Testis (tissue), 5 donors: Measurements from ENCODE around the gene RHOXF2. TPM values are rescaled to one million over a fixed set of nuclear protein-coding genes. Genes with fewer than 3 reads are reported as not detected.
"Not testable (repeated sequence)": the region's sequence is repeated elsewhere in the genome, so short reads cannot be mapped to it uniquely, and the experiment has no call there.

Experiments used
- DNase-seq: peaks from one replicate; pipeline ENCODE4 v3.0.0-alpha.2; 2019
- H3K27ac ChIP-seq, 2 donors: fragments of 200-600 bp; sonication (generic); one replicate each; pipeline ENCODE4 v1.5.1; 2019
- H3K27me3 ChIP-seq: fragments of 200-600 bp; sonication (generic); one replicate; pipeline ENCODE4 v1.5.1; 2019
- H3K36me3 ChIP-seq: fragments of 200-600 bp; sonication (generic); one replicate; pipeline ENCODE4 v1.5.1; 2017; ENCODE audit warnings: low read depth; ENCODE audit errors: missing control alignments
- H3K4me1 ChIP-seq: fragments of 200-600 bp; sonication (generic); one replicate; pipeline ENCODE4 v1.5.1; 2019
- H3K4me3 ChIP-seq, 2 donors: fragments of 200-600 bp; sonication (generic); one replicate each; pipeline ENCODE4 v1.5.1; 2017 to 2019
- H3K9me3 ChIP-seq: fragments of 200-600 bp; sonication (generic); one replicate; pipeline ENCODE4 v1.5.1; 2017
- POLR2A ChIP-seq: fragments of 450-650 bp; IDR thresholded peaks from one replicate; pipeline ENCODE4 v1.6.1; 2017; ENCODE audit warnings: antibody characterized with exemption, mild to moderate bottlenecking, moderate library complexity
- WGBS, 2 donors: methylation state at CpG; one replicate each; pipeline ENCODE4 v1.1.5; 2018; 5-methylcytosine and 5-hydroxymethylcytosine counted together
- intact Hi-C: fragments of 100-400 bp; cut with DNase I; formaldehyde crosslinking; loops from one replicate; pipeline ENCODE4 v1.15.1; 2023; ENCODE audit warnings: low total_unique reads
- long read RNA-seq, 2 donors: transcript quantifications; one replicate each; lab custom pipeline, GENCODE V29; 2026
- polyA plus RNA-seq: library from polyadenylated mRNA; stranded (reverse); fragments of 350-450 nt; fragmentation: Illumina TruSeq; extraction: RNeasy Lipid Tissue Mini Kit (QIAGEN cat#74804); gene quantifications from one replicate; pipeline ENCODE4 v1.2.3, GENCODE V29; 2014; ENCODE audit warnings: low read depth, low replicate concordance; ENCODE audit not compliant: insufficient read depth
- total RNA-seq, 2 donors: library from RNA; depleted of rRNA; stranded (reverse); fragments of >200 nt; gene quantifications; one replicate each; pipeline ENCODE4 v1.2.3, GENCODE V29; 2016
- TF ChIP-seq, protein P1 (sequence below), 3 experiments: fragments of 450-650 bp in 2 of 3; fragments of 200-600 bp in 1 of 3; sonication (generic) in 1 of 3; IDR thresholded peaks; one replicate each; pipeline ENCODE4 v1.5.1; 2016 to 2019; ENCODE audit warnings: antibody characterized with exemption in 3 of 3, mild to moderate bottlenecking in 2 of 3, moderate library complexity in 1 of 3

Gene RHOXF2
- total RNA-seq (10 to 100 TPM; 12.1 to 18.3 TPM), polyA plus RNA-seq (30.0 TPM)
- long read RNA-seq, donor 1, transcript RHOXF2-201 (4 exons, 2,900 nt) = major isoform, 7 of 7 reads
- long read RNA-seq, donor 1, partial matches to known transcripts = 0 of 7 reads
- long read RNA-seq, donor 1, other reads (novel, unspliced or antisense) = 0 of 7 reads
- long read RNA-seq, donor 2, partial matches to known transcripts = 0 of 3 reads
- long read RNA-seq, donor 2, other reads (novel, unspliced or antisense) = 0 of 3 reads

DNA sequence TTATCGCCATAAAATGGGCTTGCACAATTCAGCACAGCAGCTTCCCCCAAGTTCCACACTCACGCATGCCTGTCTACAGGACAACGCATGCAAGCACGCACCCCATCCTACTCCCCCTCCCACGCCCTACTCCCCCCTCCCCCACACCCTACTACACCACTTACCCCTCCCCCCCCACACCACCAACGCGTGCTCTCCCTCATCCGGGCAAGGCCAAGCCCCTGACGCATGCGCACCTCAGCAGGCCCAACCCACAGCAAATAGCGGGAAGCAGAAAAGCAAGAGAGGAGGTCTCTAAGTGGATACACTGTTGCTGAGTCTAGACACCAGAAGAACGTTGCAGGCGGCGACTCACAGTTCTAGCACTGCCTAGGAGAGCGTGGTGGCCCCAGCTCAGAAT lies at the start of gene RHOXF2:
Gene RHOXF2, plus strand, starts transcription at position 301 of the 400 bp plus-strand sequence. CDS start 138 bp downstream, outside the sequence.
- H3K27me3 ChIP-seq, H3K9me3 ChIP-seq, H3K4me1 ChIP-seq, intact Hi-C loops, H3K36me3 ChIP-seq, DNase-seq, H3K4me3 ChIP-seq, H3K27ac ChIP-seq: not testable (repeated sequence)
- WGBS, 2 donors = no CpG with 5 or more reads among the region's 15 CpGs

DNA sequence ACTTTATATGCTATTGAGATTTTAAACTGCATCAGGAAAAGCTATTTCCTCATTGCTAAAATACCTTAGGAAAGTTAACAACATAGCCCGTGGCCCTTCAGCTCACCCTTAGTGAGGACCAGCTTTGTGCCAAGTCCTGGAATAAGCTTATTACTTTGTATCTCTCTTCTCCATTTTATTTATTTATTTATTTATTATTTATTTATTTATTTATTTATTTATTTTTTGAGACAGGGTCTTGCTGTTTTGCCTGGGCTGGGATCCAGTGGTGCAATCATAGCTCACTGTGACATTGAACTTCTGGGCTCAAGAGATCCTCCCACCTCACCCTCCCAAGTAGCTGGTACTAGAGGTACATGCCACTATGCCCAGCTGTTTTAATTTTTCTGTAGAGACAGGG lies 49.0 kb upstream of the RHOXF2 start:
- Histone ChIP-seq H3K9me3 (no peaks in the 10 kb centered on the region), H3K27ac (no peak overlapping the region), H3K4me1 (no peaks in the 10 kb centered on the region), H3K4me3 (no peak overlapping the region), H3K27me3 (no peaks in the 10 kb centered on the region), H3K36me3 (no peaks in the 10 kb centered on the region)
- TF ChIP-seq POLR2A = no peak
- TF ChIP-seq, protein P1, sequence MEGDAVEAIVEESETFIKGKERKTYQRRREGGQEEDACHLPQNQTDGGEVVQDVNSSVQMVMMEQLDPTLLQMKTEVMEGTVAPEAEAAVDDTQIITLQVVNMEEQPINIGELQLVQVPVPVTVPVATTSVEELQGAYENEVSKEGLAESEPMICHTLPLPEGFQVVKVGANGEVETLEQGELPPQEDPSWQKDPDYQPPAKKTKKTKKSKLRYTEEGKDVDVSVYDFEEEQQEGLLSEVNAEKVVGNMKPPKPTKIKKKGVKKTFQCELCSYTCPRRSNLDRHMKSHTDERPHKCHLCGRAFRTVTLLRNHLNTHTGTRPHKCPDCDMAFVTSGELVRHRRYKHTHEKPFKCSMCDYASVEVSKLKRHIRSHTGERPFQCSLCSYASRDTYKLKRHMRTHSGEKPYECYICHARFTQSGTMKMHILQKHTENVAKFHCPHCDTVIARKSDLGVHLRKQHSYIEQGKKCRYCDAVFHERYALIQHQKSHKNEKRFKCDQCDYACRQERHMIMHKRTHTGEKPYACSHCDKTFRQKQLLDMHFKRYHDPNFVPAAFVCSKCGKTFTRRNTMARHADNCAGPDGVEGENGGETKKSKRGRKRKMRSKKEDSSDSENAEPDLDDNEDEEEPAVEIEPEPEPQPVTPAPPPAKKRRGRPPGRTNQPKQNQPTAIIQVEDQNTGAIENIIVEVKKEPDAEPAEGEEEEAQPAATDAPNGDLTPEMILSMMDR (IDR thresholded peaks at IDR 0.05) = no peak
- 68 to 85% methylated on average over 1 of the region's 1 CpG for WGBS, 2 donors
- DNase-seq = no peak
- intact Hi-C loops = no loop called here

- H3K4me1 ChIP-seq = no peaks in the 10 kb centered on the region
- H3K27ac ChIP-seq = no peak overlapping the region
- intact Hi-C loops = no loop called here
- DNase-seq = no peak
- H3K36me3 ChIP-seq = no peaks in the 10 kb centered on the region
- TF ChIP-seq, protein P1 (IDR thresholded peaks at IDR 0.05) = no peak
- no peak for TF ChIP-seq POLR2A
- no peaks in the 10 kb centered on the region for H3K9me3 ChIP-seq
- H3K27me3 ChIP-seq = no peaks in the 10 kb centered on the region
- H3K4me3 ChIP-seq = no peak overlapping the region
Observed at GRCh38 chrX:120111611-120112010, 46.8 kb upstream of the RHOXF2 start.

- no peaks in the 10 kb centered on the region for H3K27me3 ChIP-seq
- peak; percentile 14 for DNase-seq
- no peaks in the 10 kb centered on the region for H3K9me3 ChIP-seq
- no peak within 1 kb of the TSS for H3K27ac ChIP-seq
- no peaks in the 10 kb centered on the region for H3K36me3 ChIP-seq
- no peak for TF ChIP-seq POLR2A
- TF ChIP-seq, protein P1 (IDR thresholded peaks at IDR 0.05) = no peak
- intact Hi-C loops = no loop called here
- no peaks in the 10 kb centered on the region for H3K4me1 ChIP-seq
- 82% methylated on average over 35 of the region's 35 CpGs; no CpG with 5 or more reads in 1 of the 2 donors for WGBS, 2 donors
- peak within 1 kb of the TSS in 1 of 2 donors; percentile 41 for H3K4me3 ChIP-seq
Observed at GRCh38 chrX:120115438-120115963, 42.9 kb upstream of the RHOXF2 start, which contains the start of gene RHOXF1. TSS of gene RHOXF1 (minus strand) at chrX:120115913. CDS start at chrX:120115862, 51 bp downstream.

DNA sequence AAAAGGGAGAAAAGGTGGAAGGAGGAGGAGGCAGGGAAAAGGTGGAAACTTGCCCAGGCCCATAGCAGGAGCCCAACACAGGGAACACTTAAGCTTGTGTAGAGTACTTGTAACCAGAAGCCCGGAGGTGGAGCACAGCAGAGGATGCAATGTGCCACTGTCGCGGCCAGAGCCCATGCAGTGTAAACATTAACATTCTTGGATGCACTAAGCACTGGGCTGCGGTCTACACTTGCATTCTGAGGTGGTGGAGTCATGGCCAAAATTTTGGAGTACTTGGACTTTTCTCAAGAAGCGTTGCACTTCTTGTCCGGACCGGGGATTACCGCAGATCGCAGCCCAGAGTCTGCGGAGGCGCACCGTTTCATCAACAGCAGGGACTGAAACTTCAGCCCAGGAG lies 38.2 kb upstream of the RHOXF2 start:
- Histone ChIP-seq H3K27ac (no peak overlapping the region), H3K4me3 (peak overlapping the region in 1 of 2 donors; percentile 20), H3K4me1 (no peaks in the 10 kb centered on the region), H3K9me3 (no peaks in the 10 kb centered on the region), H3K36me3 (no peaks in the 10 kb centered on the region), H3K27me3 (no peaks in the 10 kb centered on the region)
- no peak for DNase-seq
- TF ChIP-seq, protein P1 (IDR thresholded peaks at IDR 0.05) = no peak
- no peak for TF ChIP-seq POLR2A
- 32 to 65% methylated on average over 3 to 12 of the region's 12 CpGs for WGBS, 2 donors
- intact Hi-C loops = no loop called here
